Measurements from ENCODE around the gene ANKZF1. TPM values are rescaled to one million over a fixed set of nuclear protein-coding genes. Genes with fewer than 3 reads are reported as not detected.

The ANKZF1 gene
- polyA plus RNA-seq, 1 donor, result 73.1 TPM

GRCh38 chr2:219281588-219281987 is 52.0 kb downstream of the ANKZF1 start:
- DNase-seq, result no peak

GRCh38 chr2:219282375-219282774 is 52.8 kb downstream of the ANKZF1 start:
- no peak for DNase-seq

GRCh38 chr2:219282943-219283581 is 53.5 kb downstream of the ANKZF1 start:
- no peak for DNase-seq

- no peak for DNase-seq
Observed at GRCh38 chr2:219284501-219285372, 55.1 kb downstream of the ANKZF1 start.

GRCh38 chr2:219285373-219285735 is 55.7 kb downstream of the ANKZF1 start:
- no peak for DNase-seq

- DNase-seq, result no peak
Observed at GRCh38 chr2:219285894-219286425, 56.4 kb downstream of the ANKZF1 start.

Other genes with a start within 250 kb of the ANKZF1 start
- gene FEV, start 244.6 kb upstream of the ANKZF1 start, polyA plus RNA-seq (ENCODE audit: insufficient read length), result not detected
- not detected for gene CRYBA2, start 236.4 kb upstream of the ANKZF1 start, polyA plus RNA-seq (ENCODE audit: insufficient read length)
- 0.28 TPM for gene CFAP65, start 188.3 kb upstream of the ANKZF1 start, polyA plus RNA-seq (ENCODE audit: insufficient read length)
- 1.7 TPM for gene IHH, start 168.9 kb upstream of the ANKZF1 start, polyA plus RNA-seq (ENCODE audit: insufficient read length)
- 22.2 TPM for gene NHEJ1, start 69.0 kb upstream of the ANKZF1 start, polyA plus RNA-seq (ENCODE audit: insufficient read length)
- 22.3 TPM for gene SLC23A3, start 59.8 kb upstream of the ANKZF1 start, polyA plus RNA-seq (ENCODE audit: insufficient read length)
- gene CNPPD1, start 52.9 kb upstream of the ANKZF1 start, polyA plus RNA-seq (ENCODE audit: insufficient read length), result 64.0 TPM
- 105 TPM for gene RETREG2, start 51.5 kb upstream of the ANKZF1 start, polyA plus RNA-seq (ENCODE audit: insufficient read length)
- 39.5 TPM for gene ZFAND2B, start 23.0 kb upstream of the ANKZF1 start, polyA plus RNA-seq (ENCODE audit: insufficient read length)
- 42.6 TPM for gene ABCB6, start 10.8 kb upstream of the ANKZF1 start, polyA plus RNA-seq (ENCODE audit: insufficient read length)
- 49.5 TPM for gene ATG9A, start 170 bp upstream of the ANKZF1 start, polyA plus RNA-seq (ENCODE audit: insufficient read length)
- 28.7 TPM for gene GLB1L, start 15.6 kb downstream of the ANKZF1 start, polyA plus RNA-seq (ENCODE audit: insufficient read length)
- 34.9 TPM for gene STK16, start 15.7 kb downstream of the ANKZF1 start, polyA plus RNA-seq (ENCODE audit: insufficient read length)
- 0.75 TPM for gene TUBA4B, start 23.4 kb downstream of the ANKZF1 start, polyA plus RNA-seq (ENCODE audit: insufficient read length)
- 25.2 TPM for gene TUBA4A, start 24.1 kb downstream of the ANKZF1 start, polyA plus RNA-seq (ENCODE audit: insufficient read length)
- gene DNAJB2, start 49.6 kb downstream of the ANKZF1 start, polyA plus RNA-seq (ENCODE audit: insufficient read length), result 62.9 TPM
- gene PTPRN, start 79.6 kb downstream of the ANKZF1 start, polyA plus RNA-seq (ENCODE audit: insufficient read length), result 0.27 TPM
- gene RESP18, start 102.9 kb downstream of the ANKZF1 start, polyA plus RNA-seq (ENCODE audit: insufficient read length), result not detected
- 60.2 TPM for gene DNPEP, start 158.1 kb downstream of the ANKZF1 start, polyA plus RNA-seq (ENCODE audit: insufficient read length)
- 5.9 TPM for gene DES, start 188.6 kb downstream of the ANKZF1 start, polyA plus RNA-seq (ENCODE audit: insufficient read length)
- 10.8 TPM for gene SPEG, start 205.0 kb downstream of the ANKZF1 start, polyA plus RNA-seq (ENCODE audit: insufficient read length)

Measured in left kidney (tissue), 2 donors.